KBM-7 (cell line): Measurements from ENCODE around the gene TMEM130.
"Not testable (repeated sequence)": the region's sequence is repeated elsewhere in the genome, so short reads cannot be mapped to it uniquely, and the experiment has no call there.

Source experiments
- DNase-seq: peaks from one replicate; pipeline ENCODE4 v3.0.0-alpha.2; 2015
- in situ Hi-C: fragments of 300-500 bp; cut with MboI; formaldehyde crosslinking; loops from 2 replicates; pipeline ENCODE4 v1.14.3; 2020; ENCODE audit warnings: low sequenced_read_pairs, low pct_unique_long_range_greater_than_20kb, mixed read lengths

TMEM130 gene

DNA sequence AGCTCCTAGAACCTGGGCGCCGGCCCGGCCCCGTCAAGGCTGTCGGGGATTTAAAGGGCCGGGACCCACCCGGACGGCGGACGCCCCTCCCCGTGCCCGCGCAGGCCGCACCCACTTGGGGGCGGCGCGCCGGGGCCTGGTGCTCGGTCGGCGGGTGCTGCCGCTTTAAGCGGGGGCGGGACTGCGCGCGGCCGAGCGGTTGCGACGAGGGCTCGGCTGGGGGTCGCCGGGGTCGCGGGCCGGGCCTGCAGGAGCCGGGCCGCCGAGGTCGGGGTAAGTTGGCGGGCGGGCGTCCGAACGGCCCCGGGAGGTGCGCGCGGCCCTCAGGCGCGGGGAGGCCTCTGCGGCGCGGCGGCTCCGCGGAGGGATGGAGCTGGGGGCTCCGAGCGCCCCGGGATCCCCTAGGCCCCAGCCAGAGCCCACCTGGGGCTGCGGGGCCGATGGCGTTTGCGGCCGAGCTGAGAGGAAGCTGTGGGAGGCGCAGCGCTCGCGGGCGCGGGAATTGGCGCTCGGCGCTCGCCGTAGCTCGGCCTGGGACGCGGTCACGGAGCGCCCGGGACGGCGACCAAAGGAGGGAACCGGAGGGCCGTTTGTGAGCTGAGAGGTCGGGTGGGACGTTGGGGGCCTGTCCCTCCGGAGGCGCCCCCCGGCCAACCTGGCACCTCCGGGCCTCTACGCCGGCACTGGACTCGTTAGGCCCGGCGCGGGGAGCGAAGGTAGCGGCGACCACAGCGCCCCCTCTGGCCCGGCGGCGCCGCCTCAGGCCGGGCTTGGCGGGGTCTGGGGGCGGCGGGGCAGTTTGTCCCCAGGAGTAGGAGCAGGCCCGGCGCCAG lies 8.8 kb upstream of the TMEM130 start, which contains the start of gene TRRAP:
Gene TRRAP (plus strand): TSS at position 168 of the 833 bp plus-strand sequence. CDS start 2,619 bp downstream, outside the sequence.
- DNase-seq, result peak; percentile 78
- in situ Hi-C loops, result no loop called here

DNA sequence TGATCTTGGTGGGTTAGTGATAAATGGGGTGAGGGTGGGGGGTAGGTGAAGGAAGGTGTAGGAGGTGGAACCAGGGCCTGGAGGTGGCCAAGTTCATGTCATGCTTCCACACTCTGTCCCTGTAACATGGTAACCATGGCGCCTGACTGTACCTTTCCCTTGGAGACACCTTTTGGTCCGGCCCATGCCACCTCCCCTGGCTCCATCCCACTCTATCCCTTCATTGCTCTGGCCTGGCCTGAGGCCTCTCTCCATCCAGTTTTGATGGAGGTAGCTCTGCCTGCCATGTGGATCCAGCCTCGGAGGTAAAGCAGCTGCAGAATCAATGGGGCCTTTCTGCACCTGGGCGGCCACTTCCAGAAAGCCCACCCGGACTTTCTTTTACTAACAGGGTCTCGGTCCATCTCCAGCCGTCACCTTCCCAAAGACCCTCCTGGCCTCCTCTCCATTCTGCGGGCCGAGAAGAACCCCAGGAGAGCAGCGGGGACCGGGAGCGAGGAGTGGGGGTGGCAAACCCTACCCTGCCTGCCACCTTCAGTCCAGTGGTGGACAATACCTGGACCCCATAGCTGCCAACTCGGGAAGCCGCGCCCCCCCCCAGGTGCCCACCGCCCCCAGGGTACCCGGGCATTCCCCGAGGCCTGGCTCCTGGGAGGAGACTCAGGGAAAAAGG lies 8.0 kb upstream of the TMEM130 start:
- DNase-seq, result no peak
- in situ Hi-C loops, result no loop called here

DNA sequence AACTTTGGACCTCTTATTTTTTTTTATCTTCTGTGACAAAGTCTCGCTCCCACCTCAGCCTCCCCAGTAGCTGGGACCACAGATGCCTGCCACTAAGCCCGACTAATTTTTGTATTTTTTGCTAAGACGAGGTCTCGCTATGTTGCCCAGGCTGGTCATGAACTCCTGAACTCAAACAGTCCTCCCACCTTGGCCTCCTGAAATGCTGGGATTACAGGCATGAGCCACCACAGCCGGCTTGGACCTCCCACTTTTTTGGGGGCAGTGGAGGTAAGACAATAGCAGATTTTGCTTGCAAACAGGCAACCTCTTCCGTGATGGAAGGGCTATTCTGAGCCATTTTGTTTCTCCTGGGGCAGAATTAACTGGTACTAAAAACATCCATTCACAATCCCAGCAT lies 7.3 kb upstream of the TMEM130 start:
- in situ Hi-C loops, result no loop called here
- no peak for DNase-seq

DNA sequence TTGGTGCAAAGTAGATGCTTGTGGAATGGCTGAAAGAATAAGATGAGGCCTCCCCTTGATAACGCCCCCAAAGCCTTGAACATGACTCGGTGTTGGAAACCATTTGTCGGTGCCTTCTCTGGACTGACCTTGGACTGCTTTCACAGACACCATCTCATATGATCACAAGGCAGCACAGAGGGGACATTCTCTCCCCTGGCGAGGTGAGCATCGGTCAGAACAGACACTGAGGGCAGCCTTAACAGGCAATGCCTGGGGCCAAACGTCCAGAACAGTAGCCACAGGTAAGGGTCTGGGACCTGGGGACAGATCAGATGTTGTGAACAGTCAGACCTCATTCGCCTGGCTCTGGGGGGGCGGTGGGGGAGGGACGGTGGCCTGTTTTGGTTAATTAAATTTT lies 5.7 kb upstream of the TMEM130 start:
- in situ Hi-C loops, result no loop called here

DNA sequence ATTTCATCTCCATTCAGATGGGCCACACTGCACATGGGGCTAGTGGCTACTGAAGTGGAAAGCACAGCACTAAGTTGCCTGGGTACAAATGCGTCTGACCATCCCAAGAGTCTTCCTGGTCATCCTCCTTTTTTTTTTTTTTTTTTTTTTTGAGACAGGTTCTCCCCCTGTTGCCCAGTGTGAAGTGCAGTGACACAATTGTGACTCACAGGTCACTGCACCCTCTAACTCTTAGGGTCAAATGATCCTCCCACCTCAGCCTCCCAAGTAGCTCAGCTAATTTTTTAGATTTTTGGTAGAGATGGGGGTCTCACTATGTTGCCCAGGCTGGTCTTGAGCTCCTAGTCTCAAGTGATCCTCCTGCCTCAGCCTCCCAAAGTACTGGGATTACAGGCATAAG lies 5.1 kb upstream of the TMEM130 start:
- DNase-seq, result no peak

More for the DNA sequence above, 5.7 kb upstream of the TMEM130 start:
- DNase-seq, result no peak

DNA sequence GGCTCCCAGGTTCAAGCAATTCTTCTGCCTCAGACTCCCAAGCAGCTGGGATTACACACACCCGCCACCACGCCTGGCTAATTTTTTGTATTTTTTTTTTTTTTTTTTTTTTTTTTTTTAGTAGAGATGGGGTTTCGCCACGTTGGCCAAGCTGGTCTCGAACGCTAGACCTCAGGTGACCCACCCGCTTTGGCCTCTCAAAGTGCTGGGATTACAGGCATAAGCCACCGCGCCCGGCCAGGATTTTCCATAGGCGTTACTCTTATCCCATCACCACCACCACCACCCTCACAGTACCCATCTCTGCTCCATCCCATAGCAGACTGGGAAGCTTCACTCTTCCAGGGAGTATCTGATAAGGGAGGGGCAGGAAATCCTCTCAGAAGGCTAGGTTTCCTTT lies 3.8 kb upstream of the TMEM130 start:
- in situ Hi-C loops, DNase-seq: not testable (repeated sequence)

More for the DNA sequence above, 5.1 kb upstream of the TMEM130 start:
- in situ Hi-C loops, result no loop called here

DNA sequence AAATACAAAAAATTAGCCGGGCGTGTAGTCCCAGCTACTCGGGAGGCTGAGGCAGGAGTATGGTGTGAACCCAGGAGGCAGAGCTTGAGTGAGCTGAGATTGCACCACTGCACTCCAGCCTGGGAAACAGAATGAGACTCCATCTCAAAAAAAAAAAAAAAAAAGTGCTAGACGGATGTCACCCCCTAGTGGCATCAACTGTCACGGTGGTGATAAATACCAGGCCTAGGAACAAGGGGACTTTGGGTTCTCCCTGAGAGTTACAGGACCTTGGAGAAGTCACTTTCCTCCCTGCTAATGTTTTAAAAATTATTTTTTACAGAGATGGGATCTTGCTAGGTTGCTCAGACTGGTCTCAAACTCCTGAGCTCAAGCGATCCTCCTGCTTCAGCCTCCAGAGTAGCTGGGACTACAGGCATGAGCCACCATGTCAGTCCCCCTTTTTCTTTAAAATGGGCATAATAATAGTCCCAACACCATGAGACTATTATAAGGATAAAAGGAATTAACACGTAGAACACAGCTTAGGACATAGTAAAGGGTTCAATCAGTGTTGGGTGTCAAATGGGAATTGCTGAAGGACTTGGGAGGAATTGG lies 2.6 kb upstream of the TMEM130 start:
- in situ Hi-C loops, result no loop called here
- peak; percentile 55 for DNase-seq

DNA sequence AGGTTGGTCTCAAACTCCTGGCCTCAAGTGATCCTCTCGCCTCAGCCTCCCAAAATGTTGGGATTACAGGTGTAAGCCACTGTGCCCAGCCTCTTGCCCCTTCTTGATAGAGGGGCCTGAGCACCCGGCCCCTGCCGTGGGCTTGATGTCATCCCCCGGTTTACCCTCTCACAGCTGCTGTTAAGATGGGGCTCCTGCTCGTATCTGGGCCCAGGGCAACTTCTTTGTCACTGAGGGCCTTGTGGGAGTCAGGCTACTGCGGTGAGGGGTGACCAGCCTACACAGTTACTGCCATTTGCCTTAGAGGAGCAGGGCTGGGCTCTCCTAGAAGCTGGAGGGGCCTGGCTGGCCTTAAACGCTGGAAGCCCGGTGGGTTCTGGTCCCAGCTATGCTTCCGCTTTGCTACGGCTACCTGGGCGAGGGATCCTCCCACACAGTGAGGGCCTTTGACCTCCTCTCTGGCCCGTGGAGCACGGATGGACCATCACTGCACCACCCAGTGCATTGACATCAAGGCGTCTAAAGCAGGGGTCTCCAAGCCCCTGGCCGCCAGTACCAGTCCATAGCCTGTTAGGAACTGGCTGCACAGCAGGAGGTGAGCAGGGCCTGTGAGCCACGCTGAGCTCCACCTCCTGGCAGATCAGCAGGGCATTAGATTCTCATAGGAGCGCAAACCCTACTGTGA lies 1.1 kb upstream of the TMEM130 start:
- in situ Hi-C loops, result no loop called here
- DNase-seq, result no peak

DNA sequence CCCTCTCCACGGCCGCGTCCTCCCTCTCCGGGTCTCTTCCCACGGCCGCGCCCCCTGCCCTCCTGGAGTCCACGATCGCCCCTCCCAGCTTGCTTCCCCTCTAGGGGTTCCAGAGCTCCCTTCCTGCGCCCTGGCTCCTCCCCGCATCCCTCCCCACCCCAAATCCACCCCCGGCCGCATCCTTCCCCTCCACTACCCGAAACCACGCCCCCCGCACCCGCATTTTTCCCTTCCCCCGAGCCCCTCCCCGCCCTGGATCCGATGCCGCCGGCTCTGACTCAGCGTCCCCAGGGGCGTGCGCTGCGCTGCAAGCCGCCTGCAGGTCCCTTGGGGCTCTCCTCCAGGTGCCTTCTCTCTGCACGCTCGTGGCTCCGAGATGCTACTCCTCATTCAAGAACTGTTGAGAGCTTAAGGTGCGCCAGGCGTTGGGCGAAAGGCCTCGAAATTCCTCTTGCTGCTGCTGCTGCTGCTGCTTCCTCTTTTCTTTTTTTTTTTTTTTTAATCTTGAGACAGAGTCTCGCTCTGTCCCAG lies 372 bp upstream of the TMEM130 start:
- in situ Hi-C loops, result no loop called here
- peak; percentile 70 for DNase-seq

DNA sequence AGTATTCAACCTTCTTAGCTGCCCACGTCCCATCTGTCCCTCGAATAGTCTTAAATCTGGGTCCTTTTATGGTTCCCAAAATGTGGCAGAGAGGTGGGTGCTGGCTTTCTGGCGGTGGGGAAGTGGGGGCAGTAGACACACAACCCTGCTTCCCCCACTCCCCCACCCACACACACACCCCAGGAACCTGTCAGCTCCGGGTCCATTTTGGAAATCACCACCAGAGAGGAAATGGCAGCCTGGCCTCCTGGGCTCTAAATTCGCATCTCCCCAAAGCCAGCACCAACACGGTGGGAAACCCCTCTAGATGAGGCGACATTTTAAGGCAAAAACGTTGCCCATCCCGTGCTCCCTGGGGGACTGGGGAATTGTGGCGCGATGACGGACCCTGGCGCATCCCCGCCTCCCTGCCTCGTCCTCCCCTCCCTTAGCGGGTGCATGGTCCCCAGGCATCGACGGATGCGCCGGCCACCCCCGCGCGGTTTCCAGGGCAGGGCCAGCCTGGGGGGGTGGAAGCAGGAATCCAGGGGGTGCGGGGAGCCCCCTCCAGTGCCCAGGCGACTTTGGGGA lies 702 bp downstream of the TMEM130 start:
- no peak for DNase-seq
- in situ Hi-C loops, result no loop called here

DNA sequence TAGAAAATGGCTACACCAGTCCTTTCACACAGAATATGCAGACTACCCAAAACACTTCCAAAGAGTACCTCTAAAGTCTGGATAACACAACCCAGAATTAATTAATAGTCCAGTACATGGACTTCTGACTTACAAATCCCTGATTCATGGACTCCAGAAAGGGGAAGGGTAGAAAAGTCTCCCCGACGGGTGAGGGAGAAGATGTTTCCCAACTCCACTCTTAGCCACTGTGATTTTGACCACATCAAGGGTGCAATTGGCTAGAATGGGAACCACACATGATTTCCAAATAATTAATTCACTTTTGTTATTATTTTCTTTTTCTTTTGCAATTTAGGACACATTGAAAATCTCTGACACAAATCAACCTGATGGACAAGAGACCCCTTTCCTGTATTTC lies 1.4 kb downstream of the TMEM130 start:
- in situ Hi-C loops, result no loop called here
- no peak for DNase-seq

DNA sequence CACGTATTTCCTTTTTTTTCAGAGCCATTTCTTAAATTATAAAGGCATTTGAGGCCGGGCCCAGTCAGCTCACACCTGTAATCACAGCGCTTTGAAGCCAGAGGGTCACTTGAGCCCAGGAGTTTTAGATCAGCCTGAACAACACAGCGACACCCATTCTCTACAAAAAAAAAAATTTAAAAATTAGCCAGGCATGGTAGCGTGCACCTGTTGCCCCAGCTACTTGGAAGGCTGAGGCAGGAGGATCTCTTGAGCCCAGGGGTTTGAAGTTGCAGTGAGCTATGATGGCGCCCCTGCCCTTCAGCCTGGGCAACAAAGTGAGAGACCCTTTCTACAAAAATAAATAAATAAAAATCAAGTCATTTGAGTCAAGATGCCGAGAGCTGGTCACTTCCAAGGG lies 3.0 kb downstream of the TMEM130 start:
- no peak for DNase-seq
- in situ Hi-C loops, result no loop called here

DNA sequence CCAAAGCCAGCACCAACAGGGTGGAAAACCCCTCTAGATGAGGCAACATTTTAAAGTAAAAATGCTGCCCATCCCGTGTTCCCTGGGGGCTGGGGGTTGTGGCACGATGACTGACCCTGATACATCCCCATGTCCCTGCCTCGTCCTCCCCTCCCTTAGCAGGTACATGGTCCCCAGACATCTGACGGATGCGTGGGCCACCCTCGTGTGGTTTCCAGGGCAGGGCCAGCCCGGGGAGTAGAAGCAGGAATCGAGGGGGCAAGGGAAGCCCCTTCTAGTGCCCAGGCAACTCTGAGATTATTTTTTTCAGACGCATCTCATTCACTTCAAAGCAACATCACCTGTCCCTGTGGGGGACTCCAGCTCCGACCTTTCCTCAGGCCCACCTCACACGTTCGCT lies 3.5 kb downstream of the TMEM130 start:
- DNase-seq, result no peak
- in situ Hi-C loops, result no loop called here

DNA sequence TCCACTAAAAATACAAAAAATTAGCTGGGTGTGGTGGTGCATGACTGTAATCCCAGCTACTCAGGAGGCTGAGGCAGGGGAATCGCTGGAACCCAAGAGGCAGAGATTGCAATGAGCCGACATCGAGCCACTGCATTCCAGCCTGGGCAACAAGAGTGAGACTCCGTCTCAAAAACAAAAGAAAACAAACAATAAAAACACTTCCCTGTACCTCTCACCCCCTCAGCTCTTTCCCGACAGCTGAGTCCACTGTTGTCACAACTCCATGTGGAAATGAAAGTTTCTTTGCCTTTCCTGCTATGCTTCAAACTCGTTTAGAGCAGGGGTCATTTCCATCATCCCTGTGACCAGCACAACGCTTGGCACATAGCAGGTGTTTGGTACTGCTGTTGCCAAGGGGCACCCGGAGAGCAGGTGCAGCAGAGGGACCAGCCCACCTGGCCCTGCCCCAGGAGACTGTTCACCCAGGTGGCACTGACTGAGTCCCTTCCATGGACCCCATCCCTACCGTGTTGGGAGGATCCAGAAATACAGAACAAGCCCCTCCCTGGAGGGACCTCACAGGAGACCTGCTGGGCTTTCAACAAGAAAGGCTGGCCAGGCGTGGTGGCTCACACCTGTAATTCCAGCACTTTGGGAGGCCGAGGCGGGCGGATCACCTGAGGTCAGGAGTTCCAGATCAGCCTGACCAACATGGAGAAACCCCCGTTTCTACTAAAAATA lies 4.9 kb downstream of the TMEM130 start:
- no peak for DNase-seq
- in situ Hi-C loops, result no loop called here

DNA sequence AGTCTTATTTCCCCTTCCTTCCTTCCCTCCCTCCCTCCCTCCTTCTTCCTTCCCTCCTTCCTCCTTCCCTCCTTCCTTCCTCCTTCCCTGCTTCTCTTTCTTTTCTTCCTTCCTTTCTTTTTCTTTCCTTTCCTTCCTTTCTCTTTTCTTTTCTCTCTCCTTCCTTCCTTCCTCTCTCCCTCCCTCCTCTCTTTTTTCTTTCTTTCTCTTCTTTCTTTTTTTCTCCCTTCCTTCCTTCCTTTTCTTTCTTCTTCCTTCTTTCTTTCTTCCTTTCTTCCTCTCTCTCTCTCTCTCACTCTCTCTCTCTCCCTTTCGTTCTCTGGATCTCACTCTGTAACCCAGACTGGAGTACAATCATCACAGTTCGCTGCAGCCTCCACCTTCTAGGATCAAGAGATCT lies 6.2 kb downstream of the TMEM130 start:
- no peak for DNase-seq
- in situ Hi-C loops, result no loop called here

DNA sequence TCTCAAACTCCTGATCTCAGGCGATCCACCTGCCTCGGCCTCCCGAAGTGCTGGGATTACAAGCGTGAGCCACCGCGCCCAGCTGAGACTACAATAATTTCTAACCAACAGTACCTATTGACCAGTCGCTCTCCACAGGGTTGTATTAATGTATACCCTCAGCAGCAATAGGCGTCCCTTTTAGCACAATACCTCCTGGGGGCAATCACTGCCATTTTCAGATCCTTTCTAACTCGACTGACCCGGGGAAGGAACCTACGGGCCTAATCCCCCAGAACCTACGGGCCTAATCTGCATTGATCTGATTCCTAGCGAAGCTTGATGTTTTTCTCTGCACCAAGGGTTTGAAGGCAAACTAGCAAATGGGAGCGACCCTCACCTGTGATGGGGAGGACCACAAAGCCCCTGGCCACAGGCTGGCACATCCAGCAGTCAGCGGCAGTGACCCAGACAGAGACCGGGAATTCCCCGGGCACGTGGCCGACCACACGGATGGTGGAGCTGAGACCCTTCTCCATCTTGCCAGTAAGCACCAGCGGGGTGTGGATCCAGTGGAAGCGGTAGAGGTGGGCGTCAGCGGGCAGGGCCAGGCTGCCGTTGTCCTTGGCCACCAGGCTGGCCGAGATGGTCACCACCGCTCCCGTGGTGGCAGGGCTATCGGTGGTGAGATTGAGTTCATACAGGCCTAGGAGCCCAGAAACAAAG lies 6.9 kb downstream of the TMEM130 start:
- in situ Hi-C loops, result no loop called here

DNA sequence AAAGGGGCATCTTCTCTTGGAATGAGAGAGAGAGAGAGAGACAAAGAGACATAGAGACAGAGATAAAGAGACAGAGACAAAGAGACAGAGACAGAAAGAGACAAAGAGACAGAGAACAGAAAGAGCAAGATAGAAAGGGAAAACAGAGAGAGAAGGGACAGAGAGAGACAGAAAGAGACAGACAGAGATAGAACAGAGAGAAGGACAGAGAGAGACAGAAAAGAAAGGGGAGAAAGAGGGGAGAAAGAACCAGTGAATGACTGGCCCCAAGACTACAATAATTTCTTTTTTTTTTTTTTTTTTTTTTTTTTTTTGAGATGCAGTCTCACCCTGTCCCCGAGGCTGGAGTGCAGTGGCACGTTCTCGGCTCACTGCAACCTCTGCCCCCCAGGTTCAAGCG lies 7.6 kb downstream of the TMEM130 start:
- in situ Hi-C loops, result no loop called here
- no peak for DNase-seq

More for the DNA sequence above, 6.9 kb downstream of the TMEM130 start:
- DNase-seq, result no peak

DNA sequence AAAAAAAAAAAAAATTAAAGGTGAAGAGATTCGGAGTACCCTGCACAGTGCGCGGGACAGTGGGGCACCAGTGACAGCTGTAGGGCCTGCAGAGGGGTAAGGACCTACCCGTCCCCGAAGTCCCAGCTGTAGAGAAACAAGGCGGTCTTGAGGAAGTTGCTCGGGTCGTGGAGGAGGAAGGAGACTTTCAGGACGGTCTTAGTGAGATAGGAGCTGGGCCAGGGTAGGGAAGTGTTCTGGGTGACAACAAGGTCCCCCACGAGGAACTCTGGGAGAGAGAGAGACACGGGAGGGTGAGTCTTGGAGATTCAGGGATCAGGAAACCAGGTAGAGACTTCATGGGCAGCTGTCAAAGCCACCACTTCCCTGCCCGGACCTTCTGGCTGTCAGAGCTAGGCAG lies 9.7 kb downstream of the TMEM130 start:
- DNase-seq, result no peak
- in situ Hi-C loops, result no loop called here
